Astrocyte (in vitro differentiated cells and primary cell): ENCODE measurements around the gene RHD.
"Not testable (repeated sequence)": the region's sequence is repeated elsewhere in the genome, so short reads cannot be mapped to it uniquely, and the experiment has no call there.

Experiments used
- EZH2 ChIP-seq: IDR thresholded peaks from 2 replicates; pipeline ENCODE4 v1.6.1; 2012; ENCODE audit warnings: mild to moderate bottlenecking, low read length, inconsistent platforms; ENCODE audit not compliant: insufficient read depth
- TF ChIP-seq, protein P1 (sequence below): IDR thresholded peaks from 2 replicates; pipeline ENCODE4 v1.5.1; 2011; ENCODE audit warnings: low read depth, mild to moderate bottlenecking, inconsistent platforms, low read length, moderate library complexity; ENCODE audit not compliant: insufficient read depth

DNA sequence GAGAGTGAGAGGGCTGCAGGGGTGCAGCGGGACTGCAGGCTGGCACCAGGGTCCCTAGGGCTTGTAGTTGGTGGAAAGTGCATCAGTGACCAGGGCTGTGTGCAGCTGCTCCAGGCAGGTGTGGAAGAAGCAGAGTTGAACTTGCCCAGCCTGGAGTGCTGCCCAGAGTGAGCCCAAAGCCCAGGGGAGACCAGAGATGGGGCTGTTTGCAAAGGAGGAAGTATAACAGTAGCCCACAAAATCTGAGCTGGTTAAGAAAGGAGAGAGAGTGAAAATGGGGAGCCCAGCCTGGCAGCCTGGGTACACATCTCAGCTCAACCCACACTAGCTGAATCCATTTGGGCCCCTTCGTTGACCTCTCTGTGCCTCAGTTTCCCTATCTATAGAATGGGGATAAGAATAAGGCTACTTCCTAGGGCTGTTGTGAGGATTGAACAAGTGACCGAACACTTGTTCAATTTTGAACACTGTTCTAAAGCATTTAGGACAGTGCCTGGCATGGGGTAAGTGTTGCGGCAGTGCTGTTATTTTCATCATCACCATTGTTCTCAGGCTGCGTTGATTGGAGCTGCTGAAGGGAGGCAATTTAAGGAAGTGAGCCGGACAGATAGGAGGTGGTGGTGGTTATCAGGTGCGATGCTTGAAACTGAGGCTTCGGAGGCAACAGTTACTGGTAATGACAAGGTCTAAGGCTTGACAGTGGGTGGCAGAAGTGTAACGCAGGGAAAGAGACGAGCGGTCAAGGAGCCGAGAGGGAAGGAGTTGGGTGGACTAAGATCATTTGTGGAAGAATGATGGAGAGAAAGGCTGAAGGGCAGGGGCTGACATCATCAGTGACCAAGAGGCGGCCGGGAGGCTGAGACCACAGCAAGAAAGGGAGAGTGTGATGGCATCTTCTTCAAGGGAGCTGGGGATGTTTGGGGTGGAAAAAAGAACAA lies 22.8 kb downstream of the RHD start:
- TF ChIP-seq, protein P1, sequence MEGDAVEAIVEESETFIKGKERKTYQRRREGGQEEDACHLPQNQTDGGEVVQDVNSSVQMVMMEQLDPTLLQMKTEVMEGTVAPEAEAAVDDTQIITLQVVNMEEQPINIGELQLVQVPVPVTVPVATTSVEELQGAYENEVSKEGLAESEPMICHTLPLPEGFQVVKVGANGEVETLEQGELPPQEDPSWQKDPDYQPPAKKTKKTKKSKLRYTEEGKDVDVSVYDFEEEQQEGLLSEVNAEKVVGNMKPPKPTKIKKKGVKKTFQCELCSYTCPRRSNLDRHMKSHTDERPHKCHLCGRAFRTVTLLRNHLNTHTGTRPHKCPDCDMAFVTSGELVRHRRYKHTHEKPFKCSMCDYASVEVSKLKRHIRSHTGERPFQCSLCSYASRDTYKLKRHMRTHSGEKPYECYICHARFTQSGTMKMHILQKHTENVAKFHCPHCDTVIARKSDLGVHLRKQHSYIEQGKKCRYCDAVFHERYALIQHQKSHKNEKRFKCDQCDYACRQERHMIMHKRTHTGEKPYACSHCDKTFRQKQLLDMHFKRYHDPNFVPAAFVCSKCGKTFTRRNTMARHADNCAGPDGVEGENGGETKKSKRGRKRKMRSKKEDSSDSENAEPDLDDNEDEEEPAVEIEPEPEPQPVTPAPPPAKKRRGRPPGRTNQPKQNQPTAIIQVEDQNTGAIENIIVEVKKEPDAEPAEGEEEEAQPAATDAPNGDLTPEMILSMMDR, result not testable (repeated sequence)
- not testable (repeated sequence) for TF ChIP-seq EZH2
